LNCaP clone FGC (cell line): Measurements from ENCODE around the gene DNAH1.
"Not testable (repeated sequence)": the region's sequence is repeated elsewhere in the genome, so short reads cannot be mapped to it uniquely, and the experiment has no call there.

Experiments
- DNase-seq: peaks from one replicate; pipeline ENCODE4 v3.0.0-alpha.2; 2011; ENCODE audit warnings: low read depth
- H3K4me3 ChIP-seq: 2 replicates; pipeline ENCODE4 v1.5.1; 2011; ENCODE audit warnings: mild to moderate bottlenecking, low read depth, low read length, control low read depth
- TF ChIP-seq, protein P1 (sequence below): IDR thresholded peaks from 2 replicates; pipeline ENCODE4 v1.5.1; 2012; ENCODE audit warnings: mild to moderate bottlenecking; ENCODE audit not compliant: control insufficient read depth, insufficient read depth; ENCODE audit errors: extremely low read depth

The DNAH1 gene

DNA sequence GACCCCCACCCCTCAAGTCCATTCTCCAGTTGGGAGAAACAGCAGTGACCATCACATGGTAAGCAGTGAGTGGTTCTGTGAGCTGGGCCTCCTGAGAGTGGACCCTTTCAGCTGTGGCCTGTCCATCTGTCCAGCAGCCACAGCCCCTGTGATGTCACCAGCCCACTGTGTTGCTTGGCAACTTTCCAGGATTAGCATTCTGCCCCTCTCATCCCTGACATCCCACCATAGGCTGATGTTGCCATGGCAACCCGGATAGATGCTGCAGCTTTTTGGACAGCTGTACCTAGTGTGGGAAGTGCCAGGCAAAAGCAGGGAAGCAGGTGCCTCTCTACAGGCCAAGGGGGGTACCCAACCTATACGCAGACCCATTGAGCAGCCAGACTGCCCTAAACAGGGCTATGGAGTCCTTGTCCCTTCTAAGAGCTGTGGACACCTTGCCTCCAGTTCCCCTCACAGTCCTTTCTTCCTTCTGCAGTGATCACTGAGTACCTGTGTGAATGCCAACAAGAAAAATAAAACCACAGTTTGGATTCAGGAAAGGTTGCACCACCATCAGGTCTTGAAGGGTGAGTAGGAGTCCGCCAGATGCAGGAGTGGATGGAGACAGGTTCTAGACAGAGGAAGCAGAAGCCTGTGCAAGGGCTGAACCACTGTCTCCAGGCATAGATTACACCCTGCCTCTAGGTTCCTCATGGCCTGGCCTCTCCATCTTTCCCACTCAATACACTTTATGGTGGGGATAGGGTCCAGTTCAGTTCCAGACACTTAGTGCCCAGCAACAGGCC, at the start of gene DNAH1:
Gene DNAH1 (plus strand): TSS at position 343 of the 788 bp plus-strand sequence. CDS start 6,124 bp downstream, outside the sequence.
- no peak within 1 kb of the TSS for H3K4me3 ChIP-seq
- no peak for DNase-seq
- TF ChIP-seq, protein P1, sequence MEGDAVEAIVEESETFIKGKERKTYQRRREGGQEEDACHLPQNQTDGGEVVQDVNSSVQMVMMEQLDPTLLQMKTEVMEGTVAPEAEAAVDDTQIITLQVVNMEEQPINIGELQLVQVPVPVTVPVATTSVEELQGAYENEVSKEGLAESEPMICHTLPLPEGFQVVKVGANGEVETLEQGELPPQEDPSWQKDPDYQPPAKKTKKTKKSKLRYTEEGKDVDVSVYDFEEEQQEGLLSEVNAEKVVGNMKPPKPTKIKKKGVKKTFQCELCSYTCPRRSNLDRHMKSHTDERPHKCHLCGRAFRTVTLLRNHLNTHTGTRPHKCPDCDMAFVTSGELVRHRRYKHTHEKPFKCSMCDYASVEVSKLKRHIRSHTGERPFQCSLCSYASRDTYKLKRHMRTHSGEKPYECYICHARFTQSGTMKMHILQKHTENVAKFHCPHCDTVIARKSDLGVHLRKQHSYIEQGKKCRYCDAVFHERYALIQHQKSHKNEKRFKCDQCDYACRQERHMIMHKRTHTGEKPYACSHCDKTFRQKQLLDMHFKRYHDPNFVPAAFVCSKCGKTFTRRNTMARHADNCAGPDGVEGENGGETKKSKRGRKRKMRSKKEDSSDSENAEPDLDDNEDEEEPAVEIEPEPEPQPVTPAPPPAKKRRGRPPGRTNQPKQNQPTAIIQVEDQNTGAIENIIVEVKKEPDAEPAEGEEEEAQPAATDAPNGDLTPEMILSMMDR, result no peak

DNA sequence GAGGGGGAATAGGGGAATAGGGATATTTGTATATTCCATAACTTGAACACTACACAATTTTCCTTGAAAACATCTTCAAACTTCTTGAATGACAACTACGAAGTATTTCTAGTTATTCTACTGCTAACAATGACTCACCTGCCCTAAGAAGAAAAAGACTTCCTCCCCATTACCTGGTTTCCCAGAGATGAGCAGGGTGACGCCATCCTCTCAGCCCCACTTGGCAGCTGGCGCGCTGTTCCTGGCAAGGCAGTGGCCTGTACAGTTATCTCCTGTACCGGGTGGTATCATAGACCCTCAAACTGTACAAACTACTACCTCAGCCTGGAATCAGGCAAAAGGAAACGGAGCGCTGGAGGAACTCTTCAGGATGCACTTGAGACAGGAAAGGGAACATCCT, 48.1 kb upstream of the DNAH1 start:
- TF ChIP-seq, protein P1, result no peak

DNA sequence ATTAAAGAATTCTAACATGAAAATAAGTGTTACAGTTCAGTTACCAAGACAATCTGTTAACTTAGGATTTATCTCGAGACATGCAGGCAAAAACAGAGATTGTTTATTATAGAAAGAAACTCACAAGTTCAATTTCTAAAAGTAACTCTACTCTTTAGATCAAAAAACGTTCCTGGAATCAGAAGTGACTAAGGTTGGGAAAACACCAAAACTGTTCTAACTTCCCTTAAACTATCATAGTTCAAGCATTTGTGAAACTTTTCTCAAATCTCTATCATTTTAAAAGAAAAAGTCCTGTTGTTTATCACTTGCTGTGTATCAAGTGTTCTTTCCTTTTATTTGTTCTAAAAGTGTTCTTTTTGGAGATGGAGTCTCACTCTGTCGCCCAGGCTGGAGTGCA, 46.3 kb upstream of the DNAH1 start:
- TF ChIP-seq, protein P1, result no peak
- no peak overlapping the region for H3K4me3 ChIP-seq
- DNase-seq, result no peak

More for the DNA sequence above, 48.1 kb upstream of the DNAH1 start:
- DNase-seq, result no peak
- H3K4me3 ChIP-seq, result no peak overlapping the region

DNA sequence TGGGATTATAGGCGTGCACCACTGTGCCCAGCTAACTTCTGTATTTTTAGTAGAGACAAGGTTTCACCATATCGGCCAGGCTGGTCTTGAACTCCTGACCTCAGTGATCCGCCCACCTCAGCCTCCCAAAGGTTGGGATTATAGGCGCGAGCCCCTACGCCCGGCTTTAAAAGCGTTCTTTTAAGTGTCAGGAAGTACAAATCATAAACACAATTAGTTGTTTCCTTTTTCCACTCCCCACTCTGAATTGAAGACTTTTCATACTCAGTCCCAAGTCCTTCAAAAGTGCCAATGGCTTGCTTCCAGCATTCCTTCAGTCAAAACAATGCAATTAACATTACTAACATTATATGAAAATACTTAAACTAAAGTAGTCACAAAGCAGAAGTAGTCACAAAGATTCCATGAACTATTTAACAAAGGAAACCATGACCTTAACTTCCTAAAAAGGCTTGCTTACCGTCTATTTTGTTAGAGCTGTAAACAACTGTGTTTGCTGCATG, 45.8 kb upstream of the DNAH1 start:
- H3K4me3 ChIP-seq, result no peak overlapping the region
- no peak for DNase-seq
- TF ChIP-seq, protein P1, result no peak

DNA sequence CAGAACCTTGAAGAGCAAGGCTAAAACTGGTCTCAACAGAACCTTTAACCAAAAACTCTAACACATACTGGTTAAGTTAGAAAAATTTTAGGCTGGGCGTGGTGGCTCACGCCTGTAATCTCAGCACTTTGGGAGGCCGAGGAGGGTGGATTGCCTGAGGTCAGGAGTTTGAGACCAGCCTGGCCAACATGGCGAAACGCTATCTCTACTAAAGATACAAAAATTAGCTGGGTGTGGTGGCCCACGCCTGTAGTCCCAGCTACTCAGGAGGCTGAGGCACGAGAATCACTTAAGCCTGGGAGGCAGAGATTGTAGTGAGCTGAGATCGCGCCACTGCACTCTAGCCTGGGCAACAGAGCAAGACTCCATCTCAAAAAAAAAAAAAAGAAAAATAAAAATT, 43.9 kb upstream of the DNAH1 start:
- not testable (repeated sequence) for H3K4me3 ChIP-seq, DNase-seq

DNA sequence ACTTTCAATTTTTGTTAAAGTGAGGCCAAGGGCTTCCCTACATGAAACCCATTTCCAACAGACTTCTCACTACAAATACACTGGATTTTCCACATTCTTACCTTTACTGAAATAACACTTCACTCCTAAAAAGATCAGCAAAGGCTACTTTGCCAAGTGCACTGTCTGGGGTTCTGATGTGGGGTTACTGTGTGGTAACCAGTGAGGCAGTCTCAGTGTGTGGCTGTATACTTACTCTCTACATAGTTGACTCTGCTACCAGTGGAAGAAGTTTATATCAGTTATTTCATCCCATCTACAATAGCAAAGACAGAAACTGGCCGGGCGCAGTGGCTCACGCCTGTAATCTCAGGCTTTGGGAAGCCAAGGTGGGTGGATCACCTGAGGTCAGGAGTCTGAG, 43.3 kb upstream of the DNAH1 start:
- no peak overlapping the region for H3K4me3 ChIP-seq
- TF ChIP-seq, protein P1, result no peak

DNA sequence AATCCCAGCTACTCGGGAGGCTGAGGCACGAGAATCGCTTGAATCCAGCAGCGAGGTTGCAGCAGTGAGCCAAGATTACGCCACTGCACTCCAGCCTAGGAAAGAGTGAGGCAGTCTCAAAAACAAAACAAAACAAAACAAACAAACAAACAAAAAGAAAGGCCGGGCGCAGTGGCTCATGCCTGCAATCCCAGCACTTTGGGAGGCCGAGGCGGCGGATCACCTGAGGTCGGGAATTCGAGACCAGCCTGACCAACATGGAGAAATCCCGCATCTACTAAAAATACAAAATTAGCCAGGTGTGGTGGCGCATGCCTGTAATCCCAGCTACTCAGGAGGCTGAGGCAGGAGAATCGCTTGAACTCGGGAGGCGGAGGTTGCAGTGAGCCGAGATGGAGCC, 41.3 kb upstream of the DNAH1 start:
- H3K4me3 ChIP-seq, DNase-seq: not testable (repeated sequence)

More for the DNA sequence above, 43.3 kb upstream of the DNAH1 start:
- no peak for DNase-seq
